ENCODE measurements around the gene ZCCHC13. TPM values are rescaled to one million over a fixed set of nuclear protein-coding genes. Genes with fewer than 3 reads are reported as not detected.
"Not testable (repeated sequence)": the region's sequence is repeated elsewhere in the genome, so short reads cannot be mapped to it uniquely, and the experiment has no call there.

Gene ZCCHC13
- not detected for total RNA-seq
- not detected for polyA plus RNA-seq
- long read RNA-seq, donor 1, result 0 reads
- long read RNA-seq, donor 2, result 0 reads

DNA sequence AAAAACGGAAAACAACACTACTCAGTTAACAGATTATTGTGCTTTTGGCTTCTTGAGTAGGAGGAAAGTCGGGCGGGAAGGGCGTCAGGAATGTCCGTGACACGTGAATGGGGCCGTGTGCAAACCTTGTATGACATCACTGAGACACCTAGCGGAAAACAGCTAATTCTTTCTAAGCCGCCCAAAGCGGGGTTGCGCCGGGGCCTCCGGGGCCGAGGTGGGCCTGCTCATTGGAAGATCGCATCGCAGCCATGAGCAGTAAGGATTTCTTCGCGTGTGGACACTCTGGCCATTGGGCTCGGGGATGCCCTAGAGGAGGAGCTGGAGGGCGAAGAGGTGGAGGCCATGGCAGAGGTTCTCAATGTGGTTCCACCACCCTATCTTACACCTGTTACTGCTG, at the start of gene ZCCHC13:
Gene ZCCHC13 (plus strand): TSS at position 165 of the 400 bp plus-strand sequence. CDS start 87 bp downstream, at position 252.
- H3K9me3 ChIP-seq, result no peaks in the 10 kb centered on the region
- no peaks in the 10 kb centered on the region for H3K4me1 ChIP-seq
- no peak within 1 kb of the TSS for H3K27ac ChIP-seq
- 84 to 97% (median 89%) methylated on average over 11 to 20 of the region's 20 CpGs for WGBS, 5 donors
- intact Hi-C loops (cut with DNase I; ENCODE audit: low total_unique reads), result no loop called here
- no peaks in the 10 kb centered on the region for H3K36me3 ChIP-seq
- no peak within 1 kb of the TSS for H3K4me3 ChIP-seq
- H3K27me3 ChIP-seq (replicated peaks in 1 of 7), result no peaks in the 10 kb centered on the region
- no peak for DNase-seq
- no peak for TF ChIP-seq POLR2A (IDR thresholded peaks at IDR 0.05)
- TF ChIP-seq POLR2AphosphoS5 (IDR thresholded peaks at IDR 0.05), result no peak
- no peak for TF ChIP-seq CTCF (IDR thresholded peaks at IDR 0.05 in 8 of 11, conservative IDR thresholded peaks at IDR 0.05 in 3 of 11)

GRCh38 chrX:74258111-74258510, 45.9 kb upstream of the ZCCHC13 start:
- H3K4me3 ChIP-seq; DNase-seq; intact Hi-C loops (cut with DNase I; ENCODE audit: low total_unique reads); H3K27ac ChIP-seq; H3K4me1 ChIP-seq; H3K27me3 ChIP-seq (replicated peaks in 1 of 7): not testable (repeated sequence)
- Histone ChIP-seq H3K9me3 (peaks cover 0 to 11% (median 0%) of the 10 kb centered on the region in 8 donors), H3K36me3 (peaks cover 0 to 76% (median 0%) of the 10 kb centered on the region in 6 donors)
- WGBS, 5 donors, result 61 to 100% (median 95%) methylated on average over 1 of the region's 1 CpG

DNA sequence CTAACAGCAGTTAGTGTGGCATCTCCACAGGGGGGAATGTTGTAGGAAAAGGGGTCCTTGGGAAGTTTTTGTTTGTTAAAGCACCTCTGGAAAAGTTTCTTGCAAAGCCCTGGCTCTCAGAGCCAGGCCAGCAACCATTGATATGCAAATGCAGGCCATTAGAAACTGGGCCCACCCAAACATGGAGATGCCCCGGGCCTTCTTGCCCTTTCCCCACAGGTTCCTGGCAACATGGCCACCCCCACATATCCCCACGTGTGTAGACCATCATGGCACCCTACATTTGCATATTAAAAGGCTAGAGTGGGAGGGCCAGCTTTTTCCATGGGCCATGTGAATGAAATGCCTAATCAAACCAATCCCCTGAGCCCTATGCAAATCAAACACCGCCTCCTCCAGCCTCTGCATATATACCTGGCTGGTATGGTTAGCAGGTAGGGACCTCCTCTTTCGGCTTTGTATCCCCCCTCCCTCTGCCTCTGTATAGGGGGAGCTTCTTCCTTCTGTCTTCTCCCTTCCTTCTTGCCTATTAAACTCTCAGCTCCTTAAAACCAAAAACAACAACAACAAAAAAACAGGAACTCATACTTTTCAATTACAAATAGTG, 44.0 kb upstream of the ZCCHC13 start:
- H3K27ac ChIP-seq, result no peak overlapping the region
- TF ChIP-seq POLR2AphosphoS5 (IDR thresholded peaks at IDR 0.05) (no peak), CTCF (IDR thresholded peaks at IDR 0.05 in 8 of 11, conservative IDR thresholded peaks at IDR 0.05 in 3 of 11) (no peak), POLR2A (IDR thresholded peaks at IDR 0.05) (no peak)
- H3K4me1 ChIP-seq, result no peaks in the 10 kb centered on the region
- no peak for DNase-seq
- H3K36me3 ChIP-seq, result peaks cover 0 to 77% (median 0%) of the 10 kb centered on the region in 6 donors
- no peak overlapping the region for H3K4me3 ChIP-seq
- WGBS, 5 donors, result 58 to 97% (median 92%) methylated on average over 2 to 4 of the region's 4 CpGs
- intact Hi-C loops (cut with DNase I; ENCODE audit: low total_unique reads), result no loop called here
- H3K27me3 ChIP-seq (replicated peaks in 1 of 7), result no peaks in the 10 kb centered on the region
- H3K9me3 ChIP-seq, result peaks cover 0 to 11% (median 0%) of the 10 kb centered on the region in 8 donors

- H3K4me1 ChIP-seq, result no peaks in the 10 kb centered on the region
- H3K9me3 ChIP-seq, result peaks cover 0 to 11% (median 0%) of the 10 kb centered on the region in 8 donors
- intact Hi-C loops (cut with DNase I; ENCODE audit: low total_unique reads), result no loop called here
- no peaks in the 10 kb centered on the region for H3K27me3 ChIP-seq (replicated peaks in 1 of 7)
- H3K36me3 ChIP-seq, result peaks cover 0 to 63% (median 0%) of the 10 kb centered on the region in 6 donors
- no peak for DNase-seq
- no peak overlapping the region for H3K4me3 ChIP-seq
- no peak overlapping the region for H3K27ac ChIP-seq
- 86 to 100% (median 94%) methylated on average over 1 of the region's 1 CpG for WGBS, 5 donors
- TF ChIP-seq POLR2AphosphoS5 (IDR thresholded peaks at IDR 0.05) (no peak), CTCF (IDR thresholded peaks at IDR 0.05 in 8 of 11, conservative IDR thresholded peaks at IDR 0.05 in 3 of 11) (no peak), POLR2A (IDR thresholded peaks at IDR 0.05) (no peak)
Observed at GRCh38 chrX:74262452-74263209, 41.3 kb upstream of the ZCCHC13 start.
